ENCODE results near the gene EXTL1. TPM values are rescaled to one million over a fixed set of nuclear protein-coding genes. Genes with fewer than 3 reads are reported as not detected.

EXTL1 gene
- total RNA-seq, 2 experiments from 2014 or later: not detected

- no peak for DNase-seq
- CTCF ChIA-PET: interaction anchor here (0.6 to 1.5 kb wide), 2 partner anchors 9 to 15 kb away, joined by 3 to 5 read pairs; no protein-coding TSS in a partner anchor
- no peak overlapping the region for H3K27ac Mint-ChIP-seq
- H3K27me3 Mint-ChIP-seq (ENCODE audit: low read depth): peaks cover 37% of the 10 kb centered on the region
- H3K36me3 Mint-ChIP-seq (ENCODE audit: low read depth): no peaks in the 10 kb centered on the region
- intact Hi-C loops (cut with micrococcal nuclease): no loop called here
- no peak overlapping the region for H3K4me3 Mint-ChIP-seq
- peaks cover 6% of the 10 kb centered on the region for H3K4me1 Mint-ChIP-seq (ENCODE audit: low read depth)
- no peaks in the 10 kb centered on the region for H3K9me3 Mint-ChIP-seq
Measured at GRCh38 chr1:26043765-26044164, 22.2 kb downstream of the EXTL1 start.

DNA sequence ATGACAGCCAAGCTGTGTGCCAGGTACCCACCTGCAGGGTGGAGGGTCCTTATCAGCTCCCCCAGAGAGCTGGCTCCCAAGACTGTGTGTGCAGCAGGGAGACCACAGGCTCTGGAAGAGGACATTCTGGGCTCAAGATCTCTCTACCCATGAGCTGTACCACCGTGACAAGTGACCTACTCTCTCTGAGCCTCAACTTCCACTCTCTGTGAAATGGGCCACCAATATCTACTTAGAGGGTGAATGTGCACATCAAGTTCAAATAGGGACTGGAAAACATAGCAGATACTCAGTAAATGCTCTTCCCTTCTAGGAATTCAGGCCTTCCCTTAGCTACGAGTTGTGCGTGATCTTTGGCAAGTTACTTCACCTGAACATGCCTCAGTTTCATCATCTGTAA, 22.8 kb downstream of the EXTL1 start:
- H3K36me3 Mint-ChIP-seq (ENCODE audit: low read depth): no peaks in the 10 kb centered on the region
- no peaks in the 10 kb centered on the region for H3K9me3 Mint-ChIP-seq
- H3K27ac Mint-ChIP-seq: no peak overlapping the region
- no peak overlapping the region for H3K4me3 Mint-ChIP-seq
- intact Hi-C loops (cut with micrococcal nuclease): no loop called here
- CTCF ChIA-PET: interaction anchor here (0.6 to 1.5 kb wide), 5 partner anchors 9 to 177 kb away, joined by 3 to 5 read pairs (median 3); no protein-coding TSS in a partner anchor
- H3K4me1 Mint-ChIP-seq (ENCODE audit: low read depth): peaks cover 6% of the 10 kb centered on the region
- DNase-seq: no peak
- H3K27me3 Mint-ChIP-seq (ENCODE audit: low read depth): peaks cover 42% of the 10 kb centered on the region

DNA sequence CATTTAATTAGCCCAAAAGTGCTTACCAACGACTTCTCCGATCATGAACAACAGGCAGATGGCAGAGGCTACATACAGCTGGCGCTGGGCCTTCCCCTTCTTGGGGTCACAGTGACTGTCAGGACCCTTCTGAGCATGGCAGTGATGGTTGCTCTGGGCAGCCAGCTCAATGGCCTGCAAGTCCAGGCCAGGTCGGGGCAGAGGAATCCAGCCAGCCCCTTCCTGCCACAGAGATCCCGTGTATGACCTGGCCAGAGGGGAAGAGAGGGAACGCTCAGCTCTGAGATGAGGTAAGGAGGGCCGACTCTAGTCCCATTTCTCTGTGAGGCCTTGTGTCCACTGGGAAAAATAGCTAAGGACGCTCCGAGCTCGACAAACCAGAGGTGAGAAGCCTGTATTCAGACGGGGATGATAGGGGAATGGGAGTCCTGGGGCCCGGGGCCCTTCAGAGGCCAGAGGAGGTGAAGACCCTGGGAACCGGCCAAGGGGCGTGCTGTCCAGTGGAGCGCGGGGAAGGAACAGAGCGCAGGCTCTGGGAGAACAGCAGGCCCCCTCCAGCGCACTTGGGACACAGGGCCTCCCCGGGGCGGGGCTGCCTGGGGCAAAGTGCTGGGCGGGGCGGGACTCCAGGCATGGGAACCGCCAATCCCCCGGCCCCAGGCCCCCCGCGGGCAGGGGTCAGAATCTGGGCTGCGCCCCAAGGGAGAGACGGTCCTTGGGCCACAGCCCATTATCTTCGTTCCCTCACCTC, 23.6 kb downstream of the EXTL1 start:
- H3K27ac Mint-ChIP-seq: peak overlapping the region; percentile 50
- H3K4me3 Mint-ChIP-seq: no peak overlapping the region
- H3K4me1 Mint-ChIP-seq (ENCODE audit: low read depth): peaks cover 6% of the 10 kb centered on the region
- H3K27me3 Mint-ChIP-seq (ENCODE audit: low read depth): peaks cover 48% of the 10 kb centered on the region
- no peak for DNase-seq
- H3K36me3 Mint-ChIP-seq (ENCODE audit: low read depth): no peaks in the 10 kb centered on the region
- intact Hi-C loops (cut with micrococcal nuclease): no loop called here
- no peaks in the 10 kb centered on the region for H3K9me3 Mint-ChIP-seq
- CTCF ChIA-PET: interaction anchor here (1.0 to 1.5 kb wide), 4 partner anchors 9 to 58 kb away, joined by 3 to 5 read pairs (median 4); no protein-coding TSS in a partner anchor

DNA sequence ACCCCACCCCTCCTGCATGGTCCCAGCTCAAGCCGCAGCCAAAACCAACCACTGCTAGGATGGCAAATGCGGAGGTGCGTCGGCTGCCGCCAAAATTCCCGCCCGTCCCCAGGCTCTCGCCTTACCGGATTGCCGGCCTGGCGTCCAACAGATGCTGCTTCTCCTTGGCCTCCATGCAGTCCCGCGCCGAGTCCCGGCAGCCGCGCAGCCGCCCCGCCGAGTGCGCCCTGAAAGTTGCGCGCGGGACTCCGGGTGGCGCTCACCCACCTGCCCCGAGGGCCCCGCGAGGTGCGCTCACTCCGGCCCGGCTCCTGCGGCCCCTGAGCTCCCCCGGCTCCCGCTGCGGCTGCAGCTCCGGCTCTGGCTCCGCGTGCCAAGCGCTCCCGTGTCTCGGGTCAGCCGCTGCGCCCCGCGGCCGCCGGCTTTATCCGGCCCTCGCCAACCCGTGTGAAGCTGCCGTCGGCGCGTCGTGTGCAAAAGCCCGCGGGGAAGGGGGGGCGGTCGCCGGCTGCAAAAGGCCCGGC, 24.2 kb downstream of the EXTL1 start, which contains the start of gene SLC30A2:
Gene SLC30A2 (minus strand): TSS at position 397 of the 524 bp plus-strand sequence. CDS start 222 bp downstream, at position 175.
- DNase-seq: no peak
- Mint-ChIP-seq H3K9me3 (no peaks in the 10 kb centered on the region), H3K27ac (peak within 1 kb of the TSS; percentile 50), H3K36me3 (ENCODE audit: low read depth) (no peaks in the 10 kb centered on the region), H3K27me3 (ENCODE audit: low read depth) (peaks cover 50% of the 10 kb centered on the region), H3K4me3 (no peak within 1 kb of the TSS), H3K4me1 (ENCODE audit: low read depth) (peaks cover 6% of the 10 kb centered on the region)
- CTCF ChIA-PET: interaction anchor here (1.2 to 1.4 kb wide), 2 partner anchors 9 to 11 kb away, joined by 3 to 4 read pairs; no protein-coding TSS in a partner anchor
- intact Hi-C loops (cut with micrococcal nuclease): no loop called here

GRCh38 chr1:26046246-26047095, 24.9 kb downstream of the EXTL1 start:
- CTCF ChIA-PET: no interaction called here
- Mint-ChIP-seq H3K4me3 (no peak overlapping the region), H3K36me3 (ENCODE audit: low read depth) (no peaks in the 10 kb centered on the region), H3K27ac (no peak overlapping the region), H3K4me1 (ENCODE audit: low read depth) (peaks cover 6% of the 10 kb centered on the region), H3K9me3 (no peaks in the 10 kb centered on the region), H3K27me3 (ENCODE audit: low read depth) (peaks cover 50% of the 10 kb centered on the region)
- intact Hi-C loops (cut with micrococcal nuclease): no loop called here
- DNase-seq: no peak

DNA sequence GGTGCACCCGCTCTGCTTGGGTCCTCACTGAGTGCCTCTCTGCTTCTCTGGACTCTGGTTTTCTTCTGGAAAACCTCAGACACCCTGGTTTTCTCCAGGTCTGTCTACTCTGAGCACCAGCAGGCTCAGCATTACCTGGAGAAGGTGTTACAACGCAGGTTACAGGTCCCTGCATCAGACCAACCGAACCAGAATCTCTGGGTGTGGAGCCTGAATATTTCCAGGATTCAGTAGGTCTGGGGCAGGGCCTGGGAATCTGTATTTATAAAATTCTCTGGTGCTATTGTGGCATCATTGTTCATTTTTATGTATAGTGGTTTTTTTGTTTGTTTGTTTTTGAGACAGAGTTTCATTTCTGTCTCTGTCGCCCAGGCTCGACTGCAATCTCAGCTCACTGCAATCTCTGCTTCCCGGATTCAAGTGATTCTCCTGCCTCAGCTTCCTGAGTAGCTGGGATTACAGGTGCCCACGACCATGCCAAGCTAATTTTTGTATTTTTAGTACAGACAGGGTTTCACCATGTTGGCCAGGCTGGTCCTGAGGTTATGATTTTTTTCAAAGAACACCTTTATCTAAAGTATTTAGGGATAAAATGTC, 25.8 kb downstream of the EXTL1 start:
- peaks cover 50% of the 10 kb centered on the region for H3K27me3 Mint-ChIP-seq (ENCODE audit: low read depth)
- DNase-seq: no peak

DNA sequence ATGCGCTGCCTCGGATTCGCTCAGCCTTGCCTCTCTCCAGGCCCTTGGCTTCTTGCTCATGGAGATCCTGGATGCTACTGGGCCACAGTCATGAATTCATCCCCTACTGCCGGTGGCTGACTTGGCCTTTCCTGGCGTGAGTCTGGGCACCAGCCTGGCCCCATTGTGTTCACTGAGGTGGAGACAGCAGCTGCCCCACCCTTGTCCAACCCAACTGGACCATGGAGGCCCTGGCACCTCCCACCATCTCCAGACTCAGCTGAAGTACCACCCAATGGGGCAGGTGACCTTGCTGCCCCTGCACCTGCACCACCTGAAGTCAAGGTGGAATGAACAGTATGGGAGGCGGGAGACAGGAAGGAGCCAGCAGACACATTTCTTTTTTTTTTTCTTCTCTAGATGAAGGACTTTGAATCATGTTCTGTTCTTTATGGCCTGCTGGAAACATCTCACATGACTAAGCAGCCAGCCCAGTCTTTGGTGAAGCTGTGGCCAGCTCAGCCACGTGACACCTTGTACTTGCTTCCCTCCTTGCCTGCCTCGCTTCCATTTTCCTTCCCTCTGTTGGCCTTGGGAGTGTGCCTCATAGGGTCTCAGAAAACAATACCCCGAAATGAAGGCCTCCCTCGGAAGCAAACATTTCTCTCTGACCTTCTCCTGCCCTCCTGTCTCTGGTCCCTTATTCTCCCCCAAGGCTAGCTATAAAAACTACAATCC, 28.1 kb downstream of the EXTL1 start:
- DNase-seq: no peak
- Mint-ChIP-seq H3K4me1 (ENCODE audit: low read depth) (peaks cover 6% of the 10 kb centered on the region), H3K27ac (no peak overlapping the region), H3K27me3 (ENCODE audit: low read depth) (peaks cover 45% of the 10 kb centered on the region), H3K9me3 (no peaks in the 10 kb centered on the region), H3K4me3 (no peak overlapping the region), H3K36me3 (ENCODE audit: low read depth) (no peaks in the 10 kb centered on the region)
- CTCF ChIA-PET: no interaction called here
- intact Hi-C loops (cut with micrococcal nuclease): no loop called here

More for the DNA sequence above, 25.8 kb downstream of the EXTL1 start:
- Mint-ChIP-seq H3K36me3 (ENCODE audit: low read depth) (no peaks in the 10 kb centered on the region), H3K9me3 (no peaks in the 10 kb centered on the region), H3K4me1 (ENCODE audit: low read depth) (peaks cover 6% of the 10 kb centered on the region), H3K4me3 (no peak overlapping the region), H3K27ac (no peak overlapping the region)
- intact Hi-C loops (cut with micrococcal nuclease): no loop called here
- CTCF ChIA-PET: no interaction called here

GRCh38 chr1:26050248-26050640, 28.7 kb downstream of the EXTL1 start:
- Mint-ChIP-seq H3K36me3 (ENCODE audit: low read depth) (no peaks in the 10 kb centered on the region), H3K4me3 (no peak overlapping the region), H3K27ac (no peak overlapping the region), H3K4me1 (ENCODE audit: low read depth) (peaks cover 3% of the 10 kb centered on the region), H3K9me3 (no peaks in the 10 kb centered on the region), H3K27me3 (ENCODE audit: low read depth) (peaks cover 39% of the 10 kb centered on the region)
- intact Hi-C loops (cut with micrococcal nuclease): no loop called here
- no peak for DNase-seq
- CTCF ChIA-PET: interaction anchor here (1.6 kb wide), 1 partner anchor 14 kb away, joined by 3 read pairs; no protein-coding TSS in a partner anchor

GRCh38 chr1:26053718-26054560, 32.4 kb downstream of the EXTL1 start:
- Mint-ChIP-seq H3K27me3 (ENCODE audit: low read depth) (peaks cover 20% of the 10 kb centered on the region), H3K4me3 (no peak overlapping the region), H3K4me1 (ENCODE audit: low read depth) (no peaks in the 10 kb centered on the region), H3K36me3 (ENCODE audit: low read depth) (no peaks in the 10 kb centered on the region), H3K9me3 (no peaks in the 10 kb centered on the region), H3K27ac (no peak overlapping the region)
- CTCF ChIA-PET: interaction anchor here (0.8 to 1.5 kb wide), 2 partner anchors 17 to 34 kb away, joined by 3 read pairs; no protein-coding TSS in a partner anchor
- intact Hi-C loops (cut with micrococcal nuclease): no loop called here
- DNase-seq: no peak

- CTCF ChIA-PET: interaction anchor here (1.5 kb wide), 1 partner anchor 35 kb away, joined by 3 read pairs; no protein-coding TSS in a partner anchor
- H3K4me1 Mint-ChIP-seq (ENCODE audit: low read depth): no peaks in the 10 kb centered on the region
- no peak overlapping the region for H3K27ac Mint-ChIP-seq
- intact Hi-C loops (cut with micrococcal nuclease): no loop called here
- H3K9me3 Mint-ChIP-seq: no peaks in the 10 kb centered on the region
- H3K27me3 Mint-ChIP-seq (ENCODE audit: low read depth): peaks cover 13% of the 10 kb centered on the region
- no peak overlapping the region for H3K4me3 Mint-ChIP-seq
- DNase-seq: no peak
- no peaks in the 10 kb centered on the region for H3K36me3 Mint-ChIP-seq (ENCODE audit: low read depth)
Measured at GRCh38 chr1:26055041-26055440, 33.5 kb downstream of the EXTL1 start.

GRCh38 chr1:26057189-26057588, 35.6 kb downstream of the EXTL1 start:
- Mint-ChIP-seq H3K4me3 (no peak overlapping the region), H3K9me3 (no peaks in the 10 kb centered on the region), H3K27ac (no peak overlapping the region), H3K27me3 (ENCODE audit: low read depth) (peaks cover 10% of the 10 kb centered on the region), H3K4me1 (ENCODE audit: low read depth) (no peaks in the 10 kb centered on the region), H3K36me3 (ENCODE audit: low read depth) (no peaks in the 10 kb centered on the region)
- CTCF ChIA-PET: interaction anchor here (0.9 kb wide), 1 partner anchor 53 kb away, joined by 3 read pairs; no protein-coding TSS in a partner anchor
- DNase-seq: no peak
- intact Hi-C loops (cut with micrococcal nuclease): no loop called here
